Endothelial cell of umbilical vein (primary cell): ENCODE measurements around the gene ESYT2. TPM values are rescaled to one million over a fixed set of nuclear protein-coding genes. Genes with fewer than 3 reads are reported as not detected.

Experiments
- BruUV-seq: library from RNA; stranded (reverse); fragments of 400-500 nt; replicated peaks from 2 replicates; lab custom pipeline; 2021; lab: Mats Ljungman, UMichigan
- CTCF ChIA-PET: fragments of 300-600, 350-600 bp; sonication (Branson Sonifier 250); formaldehyde crosslinking; loops from one replicate; lab custom pipeline; 2021; ENCODE audit warnings: antibody characterized with exemption, inconsistent platforms; lab: Charles Lee
- POLR2A ChIA-PET: fragments of 300-600, 350-600 bp; sonication (Branson Sonifier 250); formaldehyde crosslinking; loops from one replicate; lab custom pipeline; 2021; ENCODE audit warnings: antibody characterized with exemption, inconsistent platforms; lab: Charles Lee
- DNase-seq: peaks from one replicate; pipeline ENCODE4 v3.0.0-alpha.2; 2011; ENCODE audit warnings: low read depth, low spot score
- FAIRE-seq: peaks from 2 replicates; lab custom pipeline; 2011; peaks lifted over from hg19 to GRCh38; lab: Jason Lieb, UNC
- H2AFZ ChIP-seq: 2 replicates; pipeline ENCODE4 v1.6.0; 2012; ENCODE audit warnings: low read depth, low read length, control low read depth, inconsistent platforms
- H3K27ac ChIP-seq: 2 replicates; pipeline ENCODE4 v1.5.1; 2011; ENCODE audit warnings: low read depth, mild to moderate bottlenecking, control low read depth, low read length, moderate library complexity; ENCODE audit not compliant: insufficient read depth
- H3K27me3 ChIP-seq, 2 experiments: 2 replicates each; pipeline versions ENCODE4 v1.6.0 to v1.6.1; 2011; ENCODE audit warnings: low read length in 2 of 2, mixed read lengths in 1 of 2; ENCODE audit not compliant: control insufficient read depth in 2 of 2, insufficient read depth in 2 of 2
- H3K36me3 ChIP-seq, 2 experiments: 2 replicates in 1 of 2; 3 replicates in 1 of 2; pipeline ENCODE4 v1.5.1; 2011; ENCODE audit warnings: low read length in 2 of 2, mild to moderate bottlenecking in 1 of 2, moderate library complexity in 1 of 2; ENCODE audit not compliant: control insufficient read depth in 2 of 2, insufficient read depth in 2 of 2; ENCODE audit errors: extremely low read depth in 1 of 2
- H3K4me1 ChIP-seq: 3 replicates; pipeline ENCODE4 v1.5.1; 2011; ENCODE audit warnings: mild to moderate bottlenecking, low read length; ENCODE audit not compliant: control insufficient read depth, insufficient read depth; ENCODE audit errors: extremely low read depth
- H3K4me2 ChIP-seq: 2 replicates; pipeline ENCODE4 v1.6.1; 2011; ENCODE audit warnings: low read length, control low read depth, mixed read lengths; ENCODE audit not compliant: insufficient read depth
- H3K4me3 ChIP-seq, 3 experiments: fragments of 200-600 bp in 1 of 3; sonication (generic), shearing (Covaris generic) in 1 of 3; replicated peaks in 1 of 3; 2 replicates each; pipeline ENCODE4 v1.5.1; 2011 to 2016; ENCODE audit warnings: control low read depth in 3 of 3, low read length in 3 of 3, mild to moderate bottlenecking in 2 of 3, inconsistent platforms in 1 of 3, low read depth in 1 of 3, moderate library complexity in 1 of 3; ENCODE audit not compliant: insufficient read depth in 1 of 3
- H3K79me2 ChIP-seq: 2 replicates; pipeline ENCODE4 v1.6.0; 2012; ENCODE audit warnings: low read length, inconsistent platforms; ENCODE audit not compliant: control insufficient read depth, insufficient read depth
- H3K9ac ChIP-seq: replicated peaks from 2 replicates; pipeline ENCODE3; 2011; ENCODE audit warnings: low read length, control low read depth; ENCODE audit not compliant: insufficient read depth; ENCODE audit errors: extremely low read depth
- H3K9me1 ChIP-seq: replicated peaks from 3 replicates; pipeline ENCODE4 v1.6.0; 2011; ENCODE audit warnings: mild to moderate bottlenecking, low read length; ENCODE audit not compliant: control insufficient read depth, insufficient read depth; ENCODE audit errors: extremely low read depth
- H3K9me3 ChIP-seq: replicated peaks from 2 replicates; pipeline ENCODE4 v1.5.1; 2012; ENCODE audit warnings: low read length, inconsistent platforms; ENCODE audit not compliant: control insufficient read depth, insufficient read depth
- H4K20me1 ChIP-seq: replicated peaks from 2 replicates; pipeline ENCODE3; 2011; ENCODE audit warnings: mild to moderate bottlenecking, low read length; ENCODE audit not compliant: control insufficient read depth, insufficient read depth; ENCODE audit errors: extremely low read depth
- CTCF ChIP-seq, 2 donors: IDR thresholded peaks; 1 replicate in 1 of 2; 2 replicates in 1 of 2; pipeline ENCODE4 v1.5.1; 2011; ENCODE audit warnings: low read length in 2 of 2, mild to moderate bottlenecking in 2 of 2, moderate library complexity in 2 of 2, control low read depth in 1 of 2, inconsistent platforms in 1 of 2, low read depth in 1 of 2; ENCODE audit not compliant: insufficient read depth in 1 of 2; ENCODE audit errors: extremely low read depth in 1 of 2
- EZH2 ChIP-seq: IDR thresholded peaks from 2 replicates; pipeline ENCODE4 v1.6.1; 2012; ENCODE audit warnings: borderline replicate concordance, low read depth, mild to moderate bottlenecking, moderate library complexity, low read length, inconsistent platforms; ENCODE audit not compliant: severe bottlenecking
- FOS ChIP-seq: IDR thresholded peaks from 2 replicates; pipeline ENCODE4 v1.6.1; 2011; ENCODE audit warnings: mild to moderate bottlenecking, low read length, moderate library complexity, borderline replicate concordance; ENCODE audit not compliant: insufficient read depth
- GATA2 ChIP-seq: IDR thresholded peaks from 2 replicates; pipeline ENCODE4 v1.7.0; 2011; ENCODE audit warnings: low read depth, mild to moderate bottlenecking, moderate library complexity, mixed read lengths, low read length; ENCODE audit not compliant: insufficient read length, insufficient read depth
- JUN ChIP-seq: IDR thresholded peaks from 2 replicates; pipeline ENCODE4 v1.6.1; 2011; ENCODE audit warnings: borderline replicate concordance, low read depth; ENCODE audit not compliant: insufficient read length, insufficient read depth
- MAX ChIP-seq: IDR thresholded peaks from 2 replicates; pipeline ENCODE4 v1.6.1; 2011; ENCODE audit not compliant: insufficient read depth, insufficient read length
- MYC ChIP-seq: IDR thresholded peaks from one replicate; pipeline ENCODE4 v1.6.1; 2011; ENCODE audit warnings: mild to moderate bottlenecking, low read depth, low read length
- POLR2A ChIP-seq: IDR thresholded peaks from 2 replicates; pipeline ENCODE4 v1.6.1; 2012; ENCODE audit warnings: low read depth, mild to moderate bottlenecking, control low read depth, low read length
- POLR2AphosphoS5 ChIP-seq: IDR thresholded peaks from 2 replicates; pipeline ENCODE4 v1.6.1; 2012; ENCODE audit warnings: low read depth, mild to moderate bottlenecking, control low read depth, low read length, moderate library complexity; ENCODE audit not compliant: insufficient read depth
- dilution Hi-C: fragments of 300-500 bp; cut with MboI; formaldehyde crosslinking; loops from one replicate; pipeline ENCODE4 v1.15.0; 2019; ENCODE audit warnings: low sequenced_read_pairs; ENCODE audit not compliant: extremely low pct_ligation_motif_present
- intact Hi-C: fragments of 100-400 bp; cut with micrococcal nuclease; formaldehyde crosslinking; loops from one replicate; pipeline ENCODE4 v1.10.0; 2022
- polyA plus RNA-seq, 4 experiments: library from polyadenylated mRNA; depleted of rRNA in 3 of 4; stranded (reverse) in 3 of 4; unstranded in 1 of 4; fragments of >200 nt; gene quantifications; 2 replicates each; pipeline versions ENCODE4 v1.2.1 to v1.2.3, GENCODE V29; 2011 to 2012; ENCODE audit warnings: missing spikeins in 1 of 4
- total RNA-seq: library from RNA; stranded (reverse); gene quantifications from 2 replicates; pipeline ENCODE4 v1.2.3, GENCODE V29; 2021

ESYT2 gene
- total and polyA plus RNA-seq, 2 donors (not counting 3 experiments of a cell fraction or from before 2014, with no cell fraction given): 18.8 to 46.6 TPM

- H3K4me3 ChIP-seq: no peak overlapping the region
- no peak overlapping the region for H3K27ac ChIP-seq
- no TSS peak for BruUV-seq
- no peaks in the 10 kb centered on the region for H3K9me1 ChIP-seq
- FAIRE-seq (no peak), DNase-seq (no peak)
- dilution Hi-C loops (no loop called here), intact Hi-C loops (no loop called here)
- no peaks in the 10 kb centered on the region for H3K79me2 ChIP-seq
- H3K9ac ChIP-seq: no peak overlapping the region
- no peaks in the 10 kb centered on the region for H3K27me3 ChIP-seq
- H3K36me3 ChIP-seq: peaks cover 0 to 8% of the 10 kb centered on the region in 2 experiments
- CTCF ChIA-PET: interaction anchor here (1.1 kb wide), 1 partner anchor 51 kb away, joined by 4 read pairs; no protein-coding TSS in a partner anchor
- H3K4me1 ChIP-seq: no peaks in the 10 kb centered on the region
- TF ChIP-seq GATA2 (no peak), EZH2 (no peak), FOS (no peak)
- H3K9me3 ChIP-seq: no peaks in the 10 kb centered on the region
- no peaks in the 10 kb centered on the region for H4K20me1 ChIP-seq
- no peak overlapping the region for H3K4me2 ChIP-seq
- POLR2A ChIA-PET: no interaction called here
- H2AFZ ChIP-seq: no peak overlapping the region
Measured at GRCh38 chr7:158747408-158747807, 81.9 kb downstream of the ESYT2 start.

DNA sequence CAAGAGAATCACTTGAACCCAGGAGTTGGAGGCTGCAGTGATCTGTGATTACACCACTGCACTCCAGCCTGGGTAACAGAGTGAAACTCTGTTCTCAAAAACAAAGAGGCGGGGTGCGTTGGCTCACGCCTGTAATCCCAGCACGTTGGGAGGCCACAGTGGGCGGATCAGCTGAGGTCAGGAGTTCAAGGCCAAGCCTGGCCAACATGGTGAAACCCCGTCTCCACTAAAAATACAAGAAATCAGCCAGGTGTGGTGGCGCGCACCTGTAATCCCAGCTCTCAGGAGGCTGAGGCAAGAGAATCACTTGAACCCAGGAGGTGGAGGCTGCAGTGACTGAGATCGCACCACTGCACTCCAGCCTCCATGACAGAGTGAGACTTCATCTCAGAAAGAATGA, 82.4 kb downstream of the ESYT2 start:
- Histone ChIP-seq H3K4me1 (no peaks in the 10 kb centered on the region), H3K9me1 (no peaks in the 10 kb centered on the region), H3K9ac (no peak overlapping the region), H3K27ac (no peak overlapping the region), H3K36me3 (peaks cover 0 to 9% of the 10 kb centered on the region in 2 experiments), H3K9me3 (no peaks in the 10 kb centered on the region), H2AFZ (no peak overlapping the region), H3K4me2 (no peak overlapping the region), H3K79me2 (no peaks in the 10 kb centered on the region), H3K27me3 (no peaks in the 10 kb centered on the region), H4K20me1 (no peaks in the 10 kb centered on the region), H3K4me3 (no peak overlapping the region)
- dilution Hi-C loops (no loop called here), intact Hi-C loops (no loop called here)
- no peak for TF ChIP-seq MYC
- TF ChIP-seq POLR2A: no peak
- no peak for TF ChIP-seq JUN
- no peak for TF ChIP-seq CTCF (IDR thresholded peaks at IDR 0.05; ENCODE audit: extremely low read depth in 1 of 2, insufficient read depth in 1 of 2, low read depth in 1 of 2, low read length in 2 of 2)
- TF ChIP-seq GATA2: no peak
- TF ChIP-seq POLR2AphosphoS5: no peak
- TF ChIP-seq MAX: no peak
- no peak for TF ChIP-seq EZH2
- TF ChIP-seq FOS: no peak
- no peak for FAIRE-seq
- no peak for DNase-seq
- CTCF ChIA-PET: no interaction called here
- BruUV-seq: no TSS peak
- POLR2A ChIA-PET: no interaction called here
